Stomach (tissue), 4 donors: ENCODE results near the gene GPR82.

Experiments used
- CTCF ChIP-seq, 7 experiments: fragments of 450-650 bp in 4 of 7; fragments of 200-600 bp in 3 of 7; sonication (generic) in 3 of 7; IDR thresholded peaks; one replicate each; pipeline ENCODE4 v1.5.1; 2016 to 2019; ENCODE audit warnings: antibody characterized with exemption in 7 of 7, control low read depth in 2 of 7, mild to moderate bottlenecking in 1 of 7
- EP300 ChIP-seq: sonication (generic); formaldehyde crosslinking; IDR thresholded peaks from one replicate; pipeline ENCODE4 v1.6.1; 2017; ENCODE audit warnings: antibody characterized with exemption
- POLR2A ChIP-seq, 4 donors: fragments of 450-650 bp; IDR thresholded peaks; one replicate each; pipeline ENCODE4 v1.6.1; 2016; ENCODE audit warnings: antibody characterized with exemption in 4 of 4, control low read depth in 2 of 4, mild to moderate bottlenecking in 1 of 4, moderate library complexity in 1 of 4
- POLR2AphosphoS5 ChIP-seq, 3 donors: sonication (generic); formaldehyde crosslinking; IDR thresholded peaks; one replicate each; pipeline ENCODE4 v1.6.1; 2016; ENCODE audit warnings: antibody characterized with exemption in 3 of 3

GRCh38 chrX:41684138-41684537 lies 39.8 kb upstream of the GPR82 start:
- TF ChIP-seq CTCF (IDR thresholded peaks at IDR 0.05) (no peak), POLR2A (IDR thresholded peaks at IDR 0.05) (no peak), POLR2AphosphoS5 (IDR thresholded peaks at IDR 0.05) (peak in 2 of 3 donors; percentile 12 to 67), EP300 (no peak)
